HG03558 (cell line): ENCODE measurements around the gene ZNF507.
A peak's percentile ranks its signal among the peaks of the same experiment; 100 is the strongest.
"Not testable (repeated sequence)": the region's sequence is repeated elsewhere in the genome, so short reads cannot be mapped to it uniquely, and the experiment has no call there.

ENCODE experiments used
- ATAC-seq: cut with Tn5 transposase; IDR thresholded peaks from one replicate; pipeline ENCODE4 v1.9.1; 2021; ENCODE audit warnings: moderate number of reproducible peaks; ENCODE audit not compliant: unreplicated experiment; ENCODE audit errors: extremely low read depth

Gene ZNF507

GRCh38 chr19:32405431-32406160, 60.2 kb downstream of the ZNF507 start, which contains the start of gene DPY19L3:
Gene DPY19L3, plus strand, starts transcription at chr19:32405770. Its CDS starts 2,484 bp downstream, at chr19:32408254.
- peak; percentile 88 for ATAC-seq

DNA sequence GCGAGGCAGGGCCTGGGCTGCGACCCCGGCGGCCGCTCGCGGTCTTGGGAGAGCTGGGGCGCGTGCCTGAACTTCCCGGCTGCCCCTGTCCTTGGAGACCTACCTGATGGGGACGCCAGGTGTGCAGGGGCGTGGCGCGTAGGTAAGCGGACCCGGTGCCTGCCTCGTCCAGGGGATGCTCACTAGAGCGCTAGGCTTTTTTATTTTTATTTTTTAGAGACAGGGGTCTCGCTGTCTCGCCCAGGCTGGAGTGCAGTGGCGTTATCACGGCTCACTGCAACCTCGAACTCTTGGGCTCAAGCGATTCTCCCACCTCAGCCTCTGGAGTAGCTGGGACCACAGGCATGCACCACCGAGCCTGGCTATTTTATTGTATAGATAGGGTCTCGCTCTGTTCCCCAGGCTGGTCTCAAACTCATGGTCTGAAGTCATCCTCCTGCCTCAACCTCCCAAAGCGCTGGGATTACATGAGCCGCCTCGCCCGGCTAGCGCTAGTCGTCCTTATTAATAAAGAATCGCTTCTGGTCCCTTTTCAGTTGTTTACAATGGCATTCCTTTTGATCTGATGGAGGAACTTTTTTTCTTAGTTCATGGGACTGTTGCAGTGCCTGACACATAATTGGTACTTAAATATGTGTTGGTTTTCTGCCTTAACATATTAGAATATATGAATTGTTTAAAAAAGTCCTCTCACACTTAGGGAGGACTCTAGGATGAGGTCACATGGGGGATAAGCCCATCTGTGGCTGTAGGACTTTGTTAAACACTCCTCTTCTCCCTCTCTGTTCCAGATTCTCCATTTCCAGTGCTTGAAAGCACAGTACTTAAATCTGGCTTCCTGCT, 61.0 kb downstream of the ZNF507 start:
- no peak for ATAC-seq

GRCh38 chr19:32407004-32407992, 61.9 kb downstream of the ZNF507 start:
- no peak for ATAC-seq

GRCh38 chr19:32415246-32415645, 69.8 kb downstream of the ZNF507 start:
- ATAC-seq: no peak

GRCh38 chr19:32415669-32416068, 70.3 kb downstream of the ZNF507 start:
- no peak for ATAC-seq

- ATAC-seq: no peak
These were observed 71.5 kb downstream of the ZNF507 start for GRCh38 chr19:32416749-32417456.

- ATAC-seq: no peak
These were observed 72.7 kb downstream of the ZNF507 start for GRCh38 chr19:32418155-32418554.

- no peak for ATAC-seq
These were observed 76.4 kb downstream of the ZNF507 start for GRCh38 chr19:32421589-32422361.

DNA sequence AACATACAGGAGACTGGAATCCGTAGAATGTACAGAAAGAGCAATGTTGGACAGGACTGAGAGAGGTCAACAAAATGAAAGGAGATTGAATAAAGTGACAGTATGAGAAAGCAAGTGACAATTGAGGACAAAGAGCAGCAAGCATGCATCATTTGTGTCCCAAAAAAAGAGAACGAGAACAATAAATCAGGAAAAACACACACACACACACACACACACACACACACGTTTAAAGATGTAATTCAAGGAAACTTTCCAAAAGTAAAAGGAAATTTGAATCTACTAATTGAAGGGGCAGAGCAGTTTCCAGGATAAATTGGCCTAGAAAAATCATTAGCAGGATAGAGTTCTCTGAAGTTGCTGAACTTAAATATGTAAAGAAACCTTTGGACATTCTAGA, 77.0 kb downstream of the ZNF507 start:
- ATAC-seq: no peak

DNA sequence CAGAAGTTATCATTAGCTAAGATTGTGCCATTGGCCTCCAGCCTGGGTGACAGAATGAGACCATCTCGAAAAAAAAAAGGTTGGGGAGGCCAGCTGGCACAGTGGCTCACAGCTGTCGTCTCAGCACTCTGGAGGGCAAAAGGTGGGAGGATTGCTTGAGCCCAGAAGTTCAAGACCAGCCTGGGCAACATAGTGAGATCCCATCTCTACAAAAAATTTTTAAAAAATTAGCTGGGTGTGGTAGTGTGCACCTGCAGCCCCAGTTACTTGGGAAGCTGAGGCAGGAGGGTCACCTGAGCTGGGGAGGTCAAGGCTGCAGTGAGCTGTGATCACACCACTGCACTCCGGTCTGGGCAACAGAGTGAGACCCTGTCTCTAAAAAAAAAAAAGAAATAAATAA, 78.5 kb downstream of the ZNF507 start:
- not testable (repeated sequence) for ATAC-seq

DNA sequence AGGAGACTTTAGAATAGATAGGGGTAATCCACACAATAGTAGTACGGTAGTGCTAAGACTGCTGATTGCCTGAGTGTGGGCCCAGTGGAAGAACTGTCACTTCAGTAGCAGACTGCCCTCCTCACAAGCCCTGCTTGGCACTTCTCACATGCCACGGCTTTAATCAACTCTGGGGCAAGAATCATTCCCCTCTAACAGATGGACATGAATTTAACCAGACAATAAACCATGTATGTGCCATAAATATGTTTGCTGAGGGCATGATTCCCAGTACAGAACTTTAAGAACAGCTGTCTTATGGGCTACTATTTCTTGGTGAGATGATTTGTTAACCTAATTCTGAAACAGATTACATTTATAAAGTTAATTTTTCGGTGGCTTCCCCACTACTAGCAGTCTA, 82.1 kb downstream of the ZNF507 start:
- no peak for ATAC-seq

- no peak for ATAC-seq
These were observed 91.3 kb downstream of the ZNF507 start for GRCh38 chr19:32436692-32437091.

- ATAC-seq: no peak
These were observed 91.7 kb downstream of the ZNF507 start for GRCh38 chr19:32437096-32437495.
